Duodenal mucosa (tissue), 2 donors: Measurements from ENCODE around the gene SPTAN1.

Source experiments
- H3K27ac ChIP-seq: one replicate; pipeline ENCODE4 v1.7.0; 2013; ENCODE audit warnings: low read depth, low read length
- H3K27me3 ChIP-seq, 2 donors: one replicate each; pipeline ENCODE4 v1.7.0; 2013; ENCODE audit warnings: low read length in 2 of 2, control low read depth in 1 of 2; ENCODE audit not compliant: insufficient read depth in 2 of 2, control insufficient read depth in 1 of 2
- H3K36me3 ChIP-seq, 2 donors: one replicate each; pipeline ENCODE4 v1.7.0; 2013; ENCODE audit warnings: low read length in 2 of 2, control low read depth in 1 of 2; ENCODE audit not compliant: insufficient read depth in 2 of 2, control insufficient read depth in 1 of 2
- H3K4me1 ChIP-seq, 2 donors: one replicate each; pipeline ENCODE4 v1.7.0; 2013; ENCODE audit warnings: low read length in 2 of 2, control low read depth in 1 of 2; ENCODE audit not compliant: insufficient read depth in 2 of 2, control insufficient read depth in 1 of 2
- H3K4me3 ChIP-seq, 2 donors: one replicate each; pipeline ENCODE4 v1.7.0; 2013; ENCODE audit warnings: low read length in 2 of 2, low read depth in 1 of 2
- H3K9ac ChIP-seq, 2 donors: one replicate each; pipeline ENCODE4 v1.7.0; 2013; ENCODE audit warnings: low read length in 2 of 2, low read depth in 1 of 2
- H3K9me3 ChIP-seq, 2 donors: one replicate each; pipeline ENCODE4 v1.7.0; 2013; ENCODE audit warnings: low read length in 2 of 2, control low read depth in 1 of 2; ENCODE audit not compliant: control insufficient read depth in 1 of 2

Gene SPTAN1

GRCh38 chr9:128551657-128552152 lies 682 bp upstream of the SPTAN1 start:
- Histone ChIP-seq H3K27ac (peak overlapping the region; percentile 79), H3K4me1 (peaks cover 23 to 26% of the 10 kb centered on the region in 2 donors), H3K9ac (peak overlapping the region; percentile 66), H3K27me3 (no peaks in the 10 kb centered on the region), H3K4me3 (peak overlapping the region; percentile 70 to 72), H3K36me3 (no peaks in the 10 kb centered on the region), H3K9me3 (no peaks in the 10 kb centered on the region)

DNA sequence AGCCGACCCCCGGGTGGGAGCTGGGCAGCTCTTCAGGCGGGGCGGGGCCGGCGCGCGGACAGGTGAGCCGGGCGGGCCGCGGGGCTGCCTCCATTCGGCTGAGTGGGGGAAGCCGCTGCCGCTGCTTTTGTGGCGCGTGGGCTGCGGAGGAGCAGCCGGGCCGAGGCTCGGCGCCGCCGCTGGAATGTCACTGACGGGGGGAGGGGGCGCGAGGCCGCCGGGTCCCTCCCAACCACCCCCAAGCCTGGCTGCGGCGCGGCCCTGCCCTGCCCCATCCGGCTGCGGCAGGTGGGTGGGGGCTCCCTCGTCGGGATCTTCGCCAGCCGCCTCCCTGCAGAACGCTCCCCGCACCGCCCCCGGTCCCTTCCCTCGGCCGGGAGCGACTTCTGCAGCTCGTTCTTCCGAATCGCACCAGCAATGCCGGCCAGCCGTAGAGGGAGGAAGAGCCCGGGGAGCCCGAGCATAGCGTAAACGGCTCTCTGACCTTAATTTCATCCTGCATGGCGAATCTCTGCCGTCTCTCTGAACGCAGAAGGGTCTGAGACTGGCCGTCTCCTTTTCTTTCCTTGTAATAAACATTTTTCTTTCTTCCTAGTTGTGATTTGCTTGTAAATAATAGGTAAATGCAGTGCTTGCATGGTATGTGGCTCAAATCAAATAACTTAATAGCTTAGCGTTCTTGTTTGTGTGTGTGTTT lies 505 bp downstream of the SPTAN1 start:
- Histone ChIP-seq H3K9ac (peak overlapping the region; percentile 73 to 91), H3K27ac (peak overlapping the region; percentile 76), H3K4me1 (peaks cover 32 to 34% of the 10 kb centered on the region in 2 donors), H3K9me3 (no peaks in the 10 kb centered on the region), H3K4me3 (peak overlapping the region; percentile 86), H3K36me3 (no peaks in the 10 kb centered on the region), H3K27me3 (no peaks in the 10 kb centered on the region)

DNA sequence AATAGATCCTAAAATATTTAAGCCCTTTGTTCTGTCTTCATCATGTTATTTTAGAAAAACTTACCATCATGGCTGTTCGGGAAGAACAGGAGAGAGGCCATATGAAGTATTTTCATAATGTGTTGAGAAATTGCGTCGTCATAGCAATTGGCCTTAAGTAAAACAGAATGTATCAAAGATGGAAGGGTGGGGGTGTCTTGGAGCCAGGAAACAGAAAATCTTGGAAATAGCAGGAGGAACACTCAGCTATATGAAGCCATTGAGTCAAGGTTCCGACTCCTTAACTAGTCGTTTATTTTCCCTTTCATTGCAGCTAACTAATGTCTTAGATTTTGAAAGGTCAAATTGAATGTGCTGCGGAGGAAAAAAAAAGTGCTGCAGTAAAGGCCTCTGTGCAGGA lies 1.3 kb downstream of the SPTAN1 start:
- H3K4me1 ChIP-seq, result peaks cover 41 to 42% of the 10 kb centered on the region in 2 donors
- H3K27me3 ChIP-seq, result no peaks in the 10 kb centered on the region
- H3K9ac ChIP-seq, result peak overlapping the region; percentile 73 to 91
- H3K36me3 ChIP-seq, result no peaks in the 10 kb centered on the region
- no peaks in the 10 kb centered on the region for H3K9me3 ChIP-seq
- H3K4me3 ChIP-seq, result peak overlapping the region; percentile 86
- no peak overlapping the region for H3K27ac ChIP-seq

DNA sequence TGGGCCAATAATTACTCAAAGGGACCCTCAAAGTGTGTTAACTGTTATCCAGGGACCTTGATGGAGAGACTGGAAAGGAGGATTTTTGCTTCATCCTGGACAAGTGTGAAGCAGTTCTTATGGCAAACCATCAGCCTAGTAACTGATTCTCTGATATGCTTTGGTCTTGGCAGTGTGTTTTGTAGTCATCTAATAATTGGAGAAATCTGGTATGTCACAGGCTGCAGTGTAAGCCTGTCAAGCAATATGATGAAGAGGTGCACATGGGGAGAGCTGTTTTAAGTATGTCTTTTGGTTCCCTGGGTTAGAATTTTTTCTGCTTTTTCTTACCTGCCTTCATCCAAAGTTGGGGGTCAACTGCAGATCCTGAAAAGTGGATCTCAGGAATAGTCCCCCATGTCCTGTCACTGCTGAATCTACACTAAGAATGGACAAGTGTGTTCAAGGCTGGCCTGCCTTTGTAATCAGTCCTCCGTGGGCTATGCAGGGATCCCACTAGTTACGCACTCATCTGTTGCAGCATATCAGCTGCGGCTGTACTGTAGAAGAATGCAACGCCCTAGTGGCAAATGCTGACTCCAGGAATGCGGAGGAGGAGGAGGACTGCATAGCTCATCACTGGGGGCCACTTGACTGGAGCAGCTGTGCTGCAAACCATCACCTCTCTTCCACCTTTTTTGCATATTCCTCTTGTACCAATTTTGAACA lies 1.9 kb downstream of the SPTAN1 start:
- peak overlapping the region; percentile 86 for H3K4me3 ChIP-seq
- H3K9ac ChIP-seq, result peak overlapping the region; percentile 73 to 91
- no peak overlapping the region for H3K27ac ChIP-seq
- H3K36me3 ChIP-seq, result no peaks in the 10 kb centered on the region
- peaks cover 47 to 48% of the 10 kb centered on the region in 2 donors for H3K4me1 ChIP-seq
- no peaks in the 10 kb centered on the region for H3K27me3 ChIP-seq
- no peaks in the 10 kb centered on the region for H3K9me3 ChIP-seq

DNA sequence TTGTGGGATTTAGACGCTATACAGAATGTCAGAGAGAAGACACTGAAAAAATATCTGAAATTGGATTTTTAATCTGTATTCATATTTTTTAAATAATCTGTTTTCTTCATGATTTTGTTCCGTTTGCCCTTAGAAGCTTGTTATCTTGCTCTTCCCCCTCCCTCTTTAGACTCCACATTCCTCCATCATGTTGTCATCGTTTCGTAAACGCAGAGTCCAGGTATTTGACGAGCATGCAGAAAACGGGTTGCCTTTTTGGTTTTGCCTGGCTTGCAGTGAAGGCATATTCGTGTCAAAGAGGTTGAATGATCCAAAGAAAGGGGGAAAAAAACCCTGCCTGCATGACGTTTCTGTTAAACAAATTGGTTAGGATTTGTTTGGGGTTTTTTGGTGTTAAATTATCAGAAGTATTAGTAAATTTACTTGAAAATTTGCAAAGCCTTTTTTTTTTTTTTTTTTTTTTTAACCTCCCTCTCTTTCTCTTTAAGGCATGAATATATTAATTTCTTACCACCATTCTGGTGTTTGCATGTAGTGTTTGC lies 2.9 kb downstream of the SPTAN1 start:
- Histone ChIP-seq H3K4me3 (peak overlapping the region; percentile 86), H3K27ac (no peak overlapping the region), H3K9ac (peak overlapping the region in 1 of 2 donors; percentile 12), H3K27me3 (no peaks in the 10 kb centered on the region), H3K9me3 (no peaks in the 10 kb centered on the region), H3K4me1 (peaks cover 48 to 49% of the 10 kb centered on the region in 2 donors), H3K36me3 (no peaks in the 10 kb centered on the region)

DNA sequence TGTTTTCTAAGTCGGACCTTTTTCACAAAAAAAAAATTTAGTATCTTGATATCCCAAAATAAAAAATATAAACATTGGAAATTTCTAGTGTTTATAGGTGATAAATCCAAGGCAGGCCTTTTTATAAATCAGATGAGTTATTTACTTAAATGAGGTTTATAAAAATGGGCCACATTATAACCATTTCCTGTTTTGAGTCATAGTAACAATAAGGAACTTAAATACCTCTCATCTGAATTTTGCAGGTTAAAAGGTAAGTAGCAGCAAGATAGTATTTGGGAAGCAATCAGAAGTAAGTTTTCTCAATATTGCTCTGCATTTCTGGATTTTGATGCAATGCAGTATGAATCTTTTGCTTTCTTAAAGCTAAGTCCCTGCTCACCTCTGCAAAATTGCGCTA lies 3.9 kb downstream of the SPTAN1 start:
- no peak overlapping the region for H3K9ac ChIP-seq
- H3K36me3 ChIP-seq, result no peaks in the 10 kb centered on the region
- H3K27me3 ChIP-seq, result no peaks in the 10 kb centered on the region
- H3K9me3 ChIP-seq, result no peaks in the 10 kb centered on the region
- H3K27ac ChIP-seq, result no peak overlapping the region
- no peak overlapping the region for H3K4me3 ChIP-seq
- H3K4me1 ChIP-seq, result peaks cover 48 to 49% of the 10 kb centered on the region in 2 donors

- no peaks in the 10 kb centered on the region for H3K9me3 ChIP-seq
- no peaks in the 10 kb centered on the region for H3K27me3 ChIP-seq
- H3K36me3 ChIP-seq, result no peaks in the 10 kb centered on the region
- peaks cover 48 to 49% of the 10 kb centered on the region in 2 donors for H3K4me1 ChIP-seq
- H3K27ac ChIP-seq, result no peak overlapping the region
- H3K4me3 ChIP-seq, result no peak overlapping the region
- no peak overlapping the region for H3K9ac ChIP-seq
Measured at GRCh38 chr9:128556926-128557634, 4.7 kb downstream of the SPTAN1 start.

- Histone ChIP-seq H3K4me1 (peaks cover 47% of the 10 kb centered on the region in 2 donors), H3K27me3 (no peaks in the 10 kb centered on the region), H3K4me3 (peak overlapping the region; percentile 13 to 24), H3K9ac (peak overlapping the region; percentile 5 to 35), H3K27ac (peak overlapping the region; percentile 61), H3K9me3 (no peaks in the 10 kb centered on the region), H3K36me3 (no peaks in the 10 kb centered on the region)
Measured at GRCh38 chr9:128558431-128559310, 6.3 kb downstream of the SPTAN1 start.

- H3K27ac ChIP-seq, result no peak overlapping the region
- peaks cover 23 to 28% of the 10 kb centered on the region in 2 donors for H3K36me3 ChIP-seq
- no peak overlapping the region for H3K9ac ChIP-seq
- H3K27me3 ChIP-seq, result no peaks in the 10 kb centered on the region
- H3K9me3 ChIP-seq, result no peaks in the 10 kb centered on the region
- no peak overlapping the region for H3K4me3 ChIP-seq
- peaks cover 0 to 5% of the 10 kb centered on the region in 2 donors for H3K4me1 ChIP-seq
Measured at GRCh38 chr9:128565578-128565977, 13.2 kb downstream of the SPTAN1 start.
